Renal pelvis (tissue), 12 donors: ENCODE results near the gene LRBA. TPM values are rescaled to one million over a fixed set of nuclear protein-coding genes. Genes with fewer than 3 reads are reported as not detected.
A peak's percentile ranks its signal among the peaks of the same experiment; 100 is the strongest.
"Not testable (repeated sequence)": the region's sequence is repeated elsewhere in the genome, so short reads cannot be mapped to it uniquely, and the experiment has no call there.

Experiments used
- DNase-seq: peaks from one replicate; pipeline ENCODE4 v3.0.0-alpha.2; 2013
- long read RNA-seq, 16 experiments: transcript quantifications; one replicate each; lab custom pipeline, GENCODE V29; 2026
- polyA plus RNA-seq, 3 donors: library from polyadenylated mRNA; unstranded; fragments of 120-200 nt; gene quantifications; one replicate each; pipeline ENCODE4 v1.2.1, GENCODE V29; 2013; ENCODE audit not compliant: insufficient read length in 3 of 3

The LRBA gene, protein sequence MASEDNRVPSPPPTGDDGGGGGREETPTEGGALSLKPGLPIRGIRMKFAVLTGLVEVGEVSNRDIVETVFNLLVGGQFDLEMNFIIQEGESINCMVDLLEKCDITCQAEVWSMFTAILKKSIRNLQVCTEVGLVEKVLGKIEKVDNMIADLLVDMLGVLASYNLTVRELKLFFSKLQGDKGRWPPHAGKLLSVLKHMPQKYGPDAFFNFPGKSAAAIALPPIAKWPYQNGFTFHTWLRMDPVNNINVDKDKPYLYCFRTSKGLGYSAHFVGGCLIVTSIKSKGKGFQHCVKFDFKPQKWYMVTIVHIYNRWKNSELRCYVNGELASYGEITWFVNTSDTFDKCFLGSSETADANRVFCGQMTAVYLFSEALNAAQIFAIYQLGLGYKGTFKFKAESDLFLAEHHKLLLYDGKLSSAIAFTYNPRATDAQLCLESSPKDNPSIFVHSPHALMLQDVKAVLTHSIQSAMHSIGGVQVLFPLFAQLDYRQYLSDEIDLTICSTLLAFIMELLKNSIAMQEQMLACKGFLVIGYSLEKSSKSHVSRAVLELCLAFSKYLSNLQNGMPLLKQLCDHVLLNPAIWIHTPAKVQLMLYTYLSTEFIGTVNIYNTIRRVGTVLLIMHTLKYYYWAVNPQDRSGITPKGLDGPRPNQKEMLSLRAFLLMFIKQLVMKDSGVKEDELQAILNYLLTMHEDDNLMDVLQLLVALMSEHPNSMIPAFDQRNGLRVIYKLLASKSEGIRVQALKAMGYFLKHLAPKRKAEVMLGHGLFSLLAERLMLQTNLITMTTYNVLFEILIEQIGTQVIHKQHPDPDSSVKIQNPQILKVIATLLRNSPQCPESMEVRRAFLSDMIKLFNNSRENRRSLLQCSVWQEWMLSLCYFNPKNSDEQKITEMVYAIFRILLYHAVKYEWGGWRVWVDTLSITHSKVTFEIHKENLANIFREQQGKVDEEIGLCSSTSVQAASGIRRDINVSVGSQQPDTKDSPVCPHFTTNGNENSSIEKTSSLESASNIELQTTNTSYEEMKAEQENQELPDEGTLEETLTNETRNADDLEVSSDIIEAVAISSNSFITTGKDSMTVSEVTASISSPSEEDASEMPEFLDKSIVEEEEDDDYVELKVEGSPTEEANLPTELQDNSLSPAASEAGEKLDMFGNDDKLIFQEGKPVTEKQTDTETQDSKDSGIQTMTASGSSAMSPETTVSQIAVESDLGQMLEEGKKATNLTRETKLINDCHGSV (N-terminal part only)
- polyA plus RNA-seq: 10 to 100 TPM; 60.9 to 76.1 (median 63.6) TPM
- long read RNA-seq, donor 1, partial matches to known transcripts: 6,162 of 6,471 reads
- long read RNA-seq, donor 1, other reads (novel, unspliced or antisense): 309 of 6,471 reads
- long read RNA-seq, donor 2: 0 reads
- long read RNA-seq, donor 3, partial matches to known transcripts: 0 of 2 reads
- long read RNA-seq, donor 3, other reads (novel, unspliced or antisense): 0 of 2 reads
- long read RNA-seq, donor 4: 0 reads
- long read RNA-seq, donor 5: 0 reads
- long read RNA-seq, donor 6: 0 reads
- long read RNA-seq, donor 7: 0 reads
- long read RNA-seq, donor 8: 0 reads
- long read RNA-seq, donor 9: 0 reads
- long read RNA-seq, donor 10, partial matches to known transcripts: 0 of 1 reads
- long read RNA-seq, donor 10, other reads (novel, unspliced or antisense): 0 of 1 reads
- long read RNA-seq, donor 11: 0 reads
- long read RNA-seq, donor 12, partial matches to known transcripts: 0 of 1 reads
- long read RNA-seq, donor 12, other reads (novel, unspliced or antisense): 0 of 1 reads
- long read RNA-seq, donor 13, partial matches to known transcripts: 0 of 2 reads
- long read RNA-seq, donor 13, other reads (novel, unspliced or antisense): 0 of 2 reads
- long read RNA-seq, donor 14, partial matches to known transcripts: 5 of 5 reads
- long read RNA-seq, donor 14, other reads (novel, unspliced or antisense): 0 of 5 reads
- long read RNA-seq, donor 15, partial matches to known transcripts: 0 of 2 reads
- long read RNA-seq, donor 15, other reads (novel, unspliced or antisense): 0 of 2 reads
- long read RNA-seq, donor 16, partial matches to known transcripts: 0 of 2 reads
- long read RNA-seq, donor 16, other reads (novel, unspliced or antisense): 0 of 2 reads

DNA sequence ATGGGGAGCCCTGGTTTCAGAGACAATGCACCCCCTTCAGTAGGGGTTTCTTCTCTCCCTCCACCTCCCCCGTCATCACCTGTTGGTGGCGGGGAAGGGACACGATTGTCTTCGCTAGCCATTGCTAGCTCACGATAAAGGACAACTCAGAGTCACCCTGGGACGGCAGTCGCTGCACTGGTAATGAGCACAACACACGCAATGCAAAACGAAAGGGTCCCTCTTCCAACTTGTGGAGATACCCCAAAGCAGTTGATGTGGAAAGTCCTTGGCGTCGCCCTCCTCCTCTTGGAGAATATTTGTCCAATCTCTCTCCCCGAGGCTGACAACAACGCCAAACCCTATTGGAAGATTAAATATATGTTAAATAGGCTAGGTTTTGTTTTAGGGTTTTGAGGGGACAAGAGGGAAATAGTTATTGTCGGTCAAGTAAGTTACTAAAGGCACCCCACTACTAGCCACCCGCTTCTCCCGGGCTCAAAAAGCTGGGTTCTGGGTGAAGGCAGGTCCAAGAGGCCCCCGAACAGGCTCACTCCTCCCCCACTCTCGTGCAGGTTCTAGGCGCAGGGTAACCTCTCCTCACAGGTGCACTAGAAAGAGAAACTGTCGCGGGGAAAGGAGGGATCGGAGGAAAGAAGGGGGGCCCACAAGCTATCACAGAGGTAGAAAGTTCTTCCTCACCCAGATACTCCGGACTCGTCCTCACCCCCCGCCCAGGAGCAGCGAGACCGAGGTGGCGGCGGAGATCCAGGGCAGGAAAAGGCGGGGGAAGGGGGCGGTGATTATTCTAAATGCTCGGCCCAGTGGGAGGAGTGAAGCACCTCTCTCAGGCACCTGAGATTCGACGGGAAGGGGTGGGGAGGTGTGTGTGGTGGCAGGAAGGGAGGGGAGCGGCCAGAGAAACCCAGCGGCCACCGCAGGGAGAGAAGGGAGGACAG is at the start of gene LRBA:
Gene LRBA, minus strand, starts transcription at position 764 of the 938 bp plus-strand sequence. Its CDS starts 642 bp downstream, at position 122.
- DNase-seq: peak; percentile 87

DNA sequence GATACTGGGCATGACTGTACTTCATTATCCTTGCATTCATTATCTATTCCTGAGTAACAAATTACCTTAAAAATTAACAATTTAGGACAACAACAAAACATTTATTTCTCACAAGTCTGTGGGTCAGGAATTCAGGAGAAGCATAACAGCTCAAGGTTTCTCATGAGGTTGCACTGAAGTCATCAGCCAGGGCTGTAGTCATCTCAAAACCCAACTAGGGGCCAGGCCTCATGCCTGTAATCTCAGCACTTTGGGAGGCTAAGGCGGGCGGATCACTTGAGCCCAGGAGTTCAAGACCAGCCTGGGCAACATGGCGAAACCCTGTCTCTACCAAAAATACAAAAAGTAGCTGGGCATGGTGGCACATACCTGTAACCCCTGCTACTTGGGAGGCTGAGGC is 48.1 kb upstream of the LRBA start:
- DNase-seq: not testable (repeated sequence)

DNA sequence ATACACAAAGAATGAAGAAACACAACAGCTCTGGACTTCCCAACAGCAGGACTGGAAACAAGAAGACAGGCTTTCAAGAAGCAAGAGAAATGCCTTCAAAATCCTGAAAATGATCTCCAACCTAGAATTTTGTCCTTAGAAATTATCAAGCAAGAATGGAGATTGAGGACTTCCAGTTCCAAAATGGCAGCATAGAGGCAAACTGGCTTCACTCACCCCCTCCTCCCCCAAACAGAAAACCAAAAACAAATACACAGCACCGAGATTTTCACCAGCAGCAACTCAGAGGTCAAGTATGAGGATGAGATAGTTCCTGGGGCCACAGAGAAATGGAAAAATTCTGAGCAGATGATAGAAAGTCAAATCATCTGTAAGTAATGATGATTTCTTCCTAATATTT is 40.5 kb upstream of the LRBA start:
- DNase-seq: no peak

DNA sequence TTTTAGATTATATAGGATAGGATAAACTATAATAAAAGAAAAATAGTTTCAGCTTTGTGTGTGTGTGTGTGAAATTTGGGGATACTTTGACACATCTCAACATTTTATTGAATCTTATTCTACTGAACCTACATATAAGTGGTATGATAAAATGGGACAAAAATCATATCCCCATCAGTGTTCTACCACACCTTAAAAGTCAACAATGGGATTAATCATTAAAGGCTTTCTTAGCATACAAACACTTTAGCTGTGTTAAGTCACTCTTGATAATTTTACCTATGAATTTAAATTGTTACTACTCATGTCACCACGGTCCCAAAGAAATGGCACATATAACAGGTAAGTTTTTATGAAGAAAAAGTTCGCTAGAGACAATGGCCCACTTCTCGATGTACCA is 37.7 kb upstream of the LRBA start:
- no peak for DNase-seq

DNA sequence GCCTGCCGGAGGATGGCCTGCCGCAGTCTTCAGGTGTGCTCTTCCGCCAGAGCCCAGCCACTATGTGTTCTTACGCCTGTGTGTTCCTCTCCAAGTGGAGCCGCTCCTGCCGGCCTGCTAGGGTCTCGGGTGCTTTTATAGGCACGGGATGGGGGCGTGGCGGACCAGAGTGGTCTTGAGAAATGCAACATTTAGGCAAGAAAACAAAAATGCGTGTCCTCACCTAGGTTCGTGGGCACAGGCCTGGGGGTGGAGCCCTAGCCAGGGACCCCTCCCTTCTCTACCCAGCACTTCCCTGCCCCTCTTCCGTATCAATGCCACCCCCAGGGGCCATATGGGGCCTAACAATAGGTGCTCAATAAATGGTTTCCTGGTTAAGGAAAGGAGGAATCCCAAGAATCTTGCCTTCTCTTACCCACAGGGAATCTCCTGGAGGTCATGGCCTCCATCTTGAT is 34.4 kb upstream of the LRBA start:
- no peak for DNase-seq

DNA sequence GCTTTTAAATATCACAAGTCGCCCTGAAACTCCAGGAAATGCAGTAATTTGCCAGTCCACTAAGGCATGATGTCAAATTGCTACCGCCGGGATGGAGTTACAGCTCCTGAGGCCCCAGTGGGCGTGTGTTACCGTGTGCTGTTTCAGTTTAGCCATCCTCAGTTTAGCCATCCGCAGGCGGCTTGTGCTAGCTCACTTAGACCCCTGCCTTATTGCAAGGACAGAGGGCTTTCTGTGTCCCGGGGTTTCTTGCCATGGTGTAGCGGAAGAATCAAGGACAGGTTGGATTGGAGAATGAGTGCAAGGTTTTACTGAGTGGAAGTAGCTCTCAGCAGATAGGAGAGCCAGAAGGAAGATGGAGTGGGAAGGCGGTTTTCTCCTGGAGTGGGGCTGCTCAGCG is 33.8 kb upstream of the LRBA start:
- DNase-seq: no peak

DNA sequence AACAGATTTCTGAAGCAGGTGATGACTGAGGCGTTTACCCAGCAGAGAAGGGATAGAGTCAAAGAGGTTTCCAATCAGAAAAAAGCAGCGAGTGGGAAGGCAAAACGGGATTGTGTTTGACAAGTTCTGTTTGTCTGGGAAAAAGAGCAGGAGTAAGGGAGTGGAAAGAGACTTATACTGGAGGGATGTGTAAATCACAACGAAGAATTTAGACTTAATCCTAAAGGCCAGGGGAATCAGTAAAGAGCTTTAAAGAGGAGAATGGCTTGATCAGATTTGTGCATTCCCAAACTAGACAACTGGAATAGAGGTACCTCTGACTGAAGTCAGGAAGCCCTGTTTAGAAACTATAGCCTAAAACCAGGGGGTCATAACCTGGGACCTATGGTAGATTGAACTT is 31.5 kb upstream of the LRBA start:
- DNase-seq: no peak

DNA sequence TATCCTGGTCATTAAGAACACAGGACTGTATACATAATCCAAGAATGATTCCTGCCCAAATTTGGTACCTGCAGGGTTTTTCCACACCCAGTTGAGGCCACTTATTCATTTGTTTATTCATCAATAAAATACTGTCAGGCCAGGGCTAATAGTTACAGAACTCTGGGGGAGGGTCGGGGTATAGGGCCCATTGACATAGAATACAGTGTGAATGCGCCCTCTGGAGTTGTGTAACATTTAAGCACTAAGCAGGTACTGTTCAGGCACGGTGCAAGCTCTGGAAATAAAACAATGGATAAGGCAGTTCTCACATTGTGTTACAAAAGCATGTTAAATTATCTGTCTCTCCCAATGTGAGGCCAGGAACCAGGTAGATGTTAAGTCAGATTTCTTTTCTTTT is 30.8 kb upstream of the LRBA start:
- no peak for DNase-seq

DNA sequence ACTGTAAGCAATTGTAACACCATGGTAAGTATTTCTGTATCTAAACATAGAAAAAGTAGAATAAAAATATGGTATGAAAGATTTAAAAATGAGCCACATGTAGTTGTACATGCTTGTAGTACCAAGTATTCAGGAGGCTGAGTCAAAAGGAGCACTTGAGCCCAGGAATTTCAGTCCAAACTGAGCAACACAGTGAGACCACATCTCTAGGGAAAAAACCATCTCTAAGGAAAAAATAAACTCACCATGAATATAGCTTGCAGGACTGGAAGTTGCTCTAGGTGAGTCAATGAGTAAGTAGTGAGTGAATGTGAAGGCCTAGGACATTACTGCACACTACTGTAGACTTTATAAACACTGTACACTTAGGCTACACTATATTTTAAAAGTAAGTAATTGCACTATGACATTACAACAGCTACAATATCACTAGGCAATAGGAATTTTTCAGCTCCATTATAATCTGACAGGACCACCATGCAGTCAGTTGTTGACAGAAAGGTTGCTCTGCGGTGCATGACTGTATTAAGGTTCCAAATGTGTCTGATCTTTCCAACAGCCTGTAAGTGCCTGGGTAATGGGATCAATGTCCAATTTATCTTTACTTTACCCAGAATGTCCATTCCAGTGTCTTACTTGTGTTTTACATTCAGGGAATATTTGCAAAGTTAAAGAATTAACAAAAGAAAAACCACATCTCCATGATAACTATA is 28.9 kb upstream of the LRBA start:
- DNase-seq: no peak

DNA sequence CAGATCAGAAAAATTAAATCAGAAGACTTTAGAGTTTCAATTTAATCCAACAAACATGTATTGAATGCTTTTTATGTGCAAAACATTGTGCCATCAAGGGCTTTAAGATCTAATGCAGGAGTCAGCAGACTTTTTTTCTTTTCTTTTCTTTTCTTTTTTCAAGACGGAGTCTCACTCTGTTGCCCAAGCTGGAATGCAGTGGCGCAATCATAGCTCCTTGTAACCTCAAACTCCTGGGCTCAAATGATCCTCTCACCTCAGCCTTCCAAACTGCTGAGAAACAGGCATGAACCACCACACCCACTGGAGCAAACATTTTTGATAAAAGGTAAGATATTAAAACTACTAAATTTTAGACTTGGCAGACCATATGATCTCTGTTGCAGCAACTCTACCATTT is 24.6 kb upstream of the LRBA start:
- no peak for DNase-seq

DNA sequence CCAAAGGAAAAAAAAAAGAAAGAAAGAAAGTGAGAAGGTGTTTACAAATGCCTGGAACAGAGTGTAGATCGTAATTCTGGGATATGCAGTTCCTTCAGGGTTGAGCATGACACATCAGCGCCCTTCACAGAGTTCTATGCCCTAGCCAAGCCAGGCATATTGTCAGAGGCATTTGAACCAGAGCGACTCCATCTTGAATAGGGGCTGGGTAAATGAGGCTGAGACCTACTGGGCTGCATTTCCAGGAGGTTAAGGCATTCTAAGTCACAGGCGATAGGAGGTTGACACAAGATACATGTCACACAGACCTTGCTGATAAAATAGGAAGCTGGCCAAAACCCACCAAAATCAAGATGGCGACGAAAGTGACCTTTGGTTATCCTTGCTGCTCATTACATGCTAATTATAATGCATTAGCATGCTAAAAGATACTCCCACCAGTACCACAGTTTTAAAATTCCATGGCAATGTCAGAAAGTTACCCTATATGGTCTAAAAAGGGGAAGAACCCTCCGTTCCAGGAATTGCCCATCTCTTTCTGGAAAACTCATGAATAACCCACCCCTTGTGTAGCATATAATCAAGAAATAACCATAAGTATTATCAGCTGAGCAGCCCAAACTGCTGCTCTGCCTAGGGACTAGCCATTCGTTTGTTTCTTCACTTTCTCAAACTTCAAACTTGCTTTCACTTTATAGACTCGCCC is 23.5 kb upstream of the LRBA start:
- no peak for DNase-seq

DNA sequence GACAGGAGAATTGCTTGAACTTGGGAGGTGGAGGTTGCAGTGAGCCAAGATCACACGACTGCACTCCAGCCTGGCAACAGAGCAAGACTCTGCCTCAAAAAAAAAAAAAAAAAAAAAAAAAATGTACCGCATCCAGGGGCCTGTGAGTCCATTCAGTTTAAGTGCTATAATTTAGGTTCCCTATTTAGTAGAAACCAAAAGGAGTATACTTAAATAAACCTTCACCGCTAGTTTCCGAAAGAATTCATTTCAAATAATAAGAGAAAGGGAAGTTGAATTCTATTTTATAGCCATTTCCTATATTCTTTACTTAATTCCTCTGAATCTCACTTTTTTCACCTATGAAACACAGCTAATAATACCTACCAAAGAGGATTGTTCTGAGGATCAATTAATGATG is 20.8 kb upstream of the LRBA start:
- no peak for DNase-seq

DNA sequence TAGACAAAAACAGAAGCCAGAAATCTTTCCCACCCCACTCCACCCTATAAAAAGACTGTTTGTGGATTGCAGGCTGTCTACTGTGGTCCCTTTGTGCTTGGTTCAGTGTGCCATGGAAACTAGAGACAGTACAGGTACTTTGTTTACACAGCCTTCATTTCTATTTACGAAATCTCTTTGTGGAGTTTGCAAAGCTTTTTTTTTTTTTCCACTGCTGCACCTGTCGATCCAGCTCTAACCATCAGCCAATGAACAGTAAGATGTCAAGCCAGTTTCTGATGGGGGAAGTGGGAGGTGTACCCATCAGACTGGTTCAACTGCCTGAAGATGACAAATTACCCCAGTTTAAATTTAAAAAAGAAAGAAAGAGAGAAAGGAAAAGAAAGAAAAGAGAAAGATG is 20.2 kb upstream of the LRBA start:
- DNase-seq: no peak

DNA sequence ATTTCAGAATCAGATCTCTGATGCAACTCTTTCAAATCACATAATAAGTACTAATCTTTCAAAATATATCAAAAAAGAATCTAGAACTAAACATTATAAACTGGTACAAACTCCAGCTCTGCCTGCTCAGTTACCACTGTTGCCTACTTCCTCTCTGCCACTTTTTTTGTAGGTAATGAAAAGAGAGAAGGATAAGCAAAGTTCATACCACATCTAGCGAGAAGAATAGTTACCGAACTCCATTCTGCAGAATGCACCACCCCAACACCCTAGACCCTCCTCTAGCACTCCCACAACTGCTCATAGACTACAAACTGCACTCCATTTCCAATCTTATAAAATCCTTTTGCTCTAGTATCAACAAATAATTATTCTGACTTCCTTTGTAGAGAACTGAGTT is 19.7 kb upstream of the LRBA start:
- no peak for DNase-seq

DNA sequence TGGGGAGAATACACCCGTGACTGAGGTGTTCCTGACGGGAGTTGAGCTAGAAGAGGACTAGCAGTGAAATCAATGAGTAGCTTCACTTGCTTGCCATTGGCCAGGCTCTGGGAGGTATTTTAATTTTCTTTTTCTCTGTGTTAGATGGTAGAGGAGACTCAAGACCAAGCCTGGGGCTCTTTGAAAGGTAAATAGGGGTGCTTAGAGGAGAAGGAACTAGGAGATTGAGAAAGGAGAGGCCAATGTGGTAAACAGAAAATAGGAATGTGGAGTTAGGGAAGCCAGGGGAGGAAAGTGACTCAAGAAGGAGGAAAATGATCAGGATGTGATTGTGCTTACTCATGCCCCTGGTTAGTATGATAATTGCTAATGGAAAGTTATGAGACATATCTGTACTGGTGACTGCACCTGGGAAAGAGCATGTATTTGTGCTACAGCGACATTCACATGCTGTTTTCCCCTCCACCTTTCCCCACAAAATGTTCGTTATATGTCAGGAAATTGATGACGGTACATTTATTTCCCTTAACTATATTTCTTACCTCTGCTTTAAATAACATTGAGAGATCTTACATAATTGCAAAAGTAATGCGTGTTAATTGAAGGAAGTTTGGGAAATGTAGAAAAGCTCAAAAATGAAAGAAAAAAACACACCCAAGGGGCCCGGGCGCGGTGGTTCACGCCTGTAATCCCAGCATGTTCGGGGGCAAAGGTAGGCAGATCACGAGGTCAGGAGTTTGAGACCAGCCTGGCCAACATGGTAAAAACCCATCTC is 16.9 kb upstream of the LRBA start:
- DNase-seq: no peak

DNA sequence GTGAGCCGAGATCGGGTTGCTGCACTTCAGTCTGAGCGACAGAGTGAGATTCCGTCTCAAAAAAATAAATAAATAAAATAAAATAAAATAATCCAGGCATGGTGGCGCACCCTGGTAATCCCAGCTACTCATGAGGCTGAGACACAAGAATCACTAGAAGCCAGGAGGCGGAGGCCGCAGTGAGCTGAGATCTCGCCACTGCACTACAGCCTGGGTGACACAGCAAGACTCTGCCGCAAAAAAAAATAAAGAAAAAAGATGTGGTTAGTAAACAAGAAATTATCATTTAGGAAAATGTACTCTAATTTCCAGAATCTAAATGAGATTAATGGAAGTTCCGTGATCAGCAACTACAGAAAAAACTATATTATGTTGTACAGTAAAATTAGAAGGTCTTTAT is 14.5 kb upstream of the LRBA start:
- no peak for DNase-seq

DNA sequence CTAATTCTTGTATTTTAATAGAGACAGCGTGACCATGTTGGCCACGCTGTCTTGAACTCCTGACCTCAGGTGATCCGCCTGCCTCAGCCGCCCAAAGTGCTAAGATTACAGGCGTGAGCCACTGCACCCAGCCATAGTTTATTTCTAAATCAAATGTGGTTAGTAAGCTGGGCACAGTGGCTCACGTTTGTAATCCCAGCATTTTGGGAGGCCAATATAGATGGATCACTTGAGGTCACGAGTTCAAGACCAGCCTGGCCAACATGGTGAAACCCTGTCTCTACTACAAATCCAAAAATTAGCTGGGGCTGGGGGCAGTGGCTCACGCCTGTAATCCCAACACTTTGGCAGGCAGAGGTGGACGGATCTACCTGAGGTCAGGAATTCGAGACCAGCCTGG is 13.9 kb upstream of the LRBA start:
- not testable (repeated sequence) for DNase-seq
